HepG2 (cell line): ENCODE data around the gene PPP4R2. TPM values are rescaled to one million over a fixed set of nuclear protein-coding genes. Genes with fewer than 3 reads are reported as not detected.

Source experiments
- AHR ChIP-seq: IDR thresholded peaks from 2 replicates; pipeline ENCODE4 v1.6.1; 2018; ENCODE audit warnings: missing genetic modification reagents, missing compliant biosample characterization
- ARID5B ChIP-seq: IDR thresholded peaks from 2 replicates; pipeline ENCODE4 v1.4.0; 2020; ENCODE audit warnings: mild to moderate bottlenecking, missing genetic modification reagents
- ATM ChIP-seq: fragments of 450-650 bp; IDR thresholded peaks from 2 replicates; pipeline ENCODE4 v1.7.1; 2017; ENCODE audit warnings: mild to moderate bottlenecking, borderline replicate concordance
- BATF2 ChIP-seq: sonication (generic); formaldehyde crosslinking; IDR thresholded peaks from 2 replicates; pipeline ENCODE4 v1.8.0; 2022; ENCODE audit warnings: mild to moderate bottlenecking, missing genetic modification reagents, moderate library complexity
- BRD4 ChIP-seq: sonication (generic); formaldehyde crosslinking; IDR thresholded peaks from 2 replicates; pipeline ENCODE4 v1.4.0; 2020; ENCODE audit warnings: missing genetic modification reagents
- EP300 ChIP-seq, 3 experiments: sonication (generic) in 1 of 3; formaldehyde crosslinking in 1 of 3; IDR thresholded peaks; 2 replicates each; pipeline versions ENCODE4 v1.5.1 to v1.6.1; 2011 to 2020; ENCODE audit warnings: low read depth in 2 of 3, low read length in 2 of 3, borderline replicate concordance in 1 of 3, improper control_type of control experiment in 1 of 3, mild to moderate bottlenecking in 1 of 3, missing genetic modification reagents in 1 of 3, moderate library complexity in 1 of 3
- GABPB1 ChIP-seq: IDR thresholded peaks from 2 replicates; pipeline ENCODE4 v1.6.1; 2016; ENCODE audit warnings: mild to moderate bottlenecking, missing genetic modification reagents, moderate library complexity, missing compliant biosample characterization
- GPN1 ChIP-seq: sonication (generic); formaldehyde crosslinking; IDR thresholded peaks from 2 replicates; pipeline ENCODE4 v1.5.1; 2020; ENCODE audit warnings: missing genetic modification reagents, borderline replicate concordance
- KAT7 ChIP-seq: IDR thresholded peaks from 2 replicates; pipeline ENCODE4 v1.6.1; 2018; ENCODE audit warnings: borderline replicate concordance, missing compliant biosample characterization
- NFYB ChIP-seq: sonication (generic); formaldehyde crosslinking; IDR thresholded peaks from 2 replicates; pipeline ENCODE4 v1.4.0; 2020; ENCODE audit warnings: missing genetic modification reagents
- RELA ChIP-seq: sonication (generic); formaldehyde crosslinking; IDR thresholded peaks from 2 replicates; pipeline ENCODE4 v1.4.0; 2020; ENCODE audit warnings: missing genetic modification reagents
- SETDB1 ChIP-seq: sonication (generic); formaldehyde crosslinking; IDR thresholded peaks from 2 replicates; pipeline ENCODE4 v1.5.1; 2020; ENCODE audit warnings: missing genetic modification reagents, mild to moderate bottlenecking, borderline replicate concordance
- SIX4 ChIP-seq: sonication (generic); formaldehyde crosslinking; IDR thresholded peaks from 2 replicates; pipeline ENCODE4 v1.4.0; 2020; ENCODE audit warnings: missing genetic modification reagents
- SMAD9 ChIP-seq: sonication (generic); formaldehyde crosslinking; IDR thresholded peaks from 2 replicates; pipeline ENCODE4 v1.5.1; 2020; ENCODE audit warnings: mild to moderate bottlenecking, missing genetic modification reagents
- SMC3 ChIP-seq: IDR thresholded peaks from 2 replicates; pipeline ENCODE4 v1.6.1; 2011; ENCODE audit warnings: low read length, improper control_type of control experiment
- SOX6 ChIP-seq, 2 experiments: fragments of 450-650 bp in 1 of 2; sonication (generic) in 1 of 2; formaldehyde crosslinking in 1 of 2; IDR thresholded peaks; 2 replicates each; pipeline versions ENCODE4 v1.4.0 to v1.6.1; 2017 to 2020; ENCODE audit warnings: antibody characterized with exemption in 1 of 2, mild to moderate bottlenecking in 1 of 2, missing genetic modification reagents in 1 of 2
- XBP1 ChIP-seq: sonication (generic); formaldehyde crosslinking; IDR thresholded peaks from 2 replicates; pipeline ENCODE4 v1.5.0; 2020; ENCODE audit warnings: missing genetic modification reagents
- ZKSCAN5 ChIP-seq: sonication (generic); formaldehyde crosslinking; IDR thresholded peaks from 2 replicates; pipeline ENCODE4 v1.5.1; 2020; ENCODE audit warnings: mild to moderate bottlenecking, missing genetic modification reagents
- ZMYM4 ChIP-seq: sonication (generic); formaldehyde crosslinking; IDR thresholded peaks from 2 replicates; pipeline ENCODE4 v1.8.1; 2023; ENCODE audit warnings: mild to moderate bottlenecking, missing genetic modification reagents
- ZNF326 ChIP-seq: sonication (generic); formaldehyde crosslinking; IDR thresholded peaks from 2 replicates; pipeline ENCODE4 v1.4.0; 2020; ENCODE audit warnings: missing genetic modification reagents, borderline replicate concordance
- ZNF615 ChIP-seq: sonication (generic); formaldehyde crosslinking; IDR thresholded peaks from 2 replicates; pipeline ENCODE4 v1.5.0; 2020; ENCODE audit warnings: mild to moderate bottlenecking, missing genetic modification reagents, borderline replicate concordance
- ZNF674 ChIP-seq: sonication (generic); formaldehyde crosslinking; IDR thresholded peaks from 2 replicates; pipeline ENCODE4 v1.5.0; 2020; ENCODE audit warnings: low read depth, mild to moderate bottlenecking, missing genetic modification reagents
- polyA plus RNA-seq, 8 experiments: library from polyadenylated mRNA; depleted of rRNA in 3 of 8; stranded (reverse) in 7 of 8; unstranded in 1 of 8; fragments of >200 nt; fragmentation: Illumina TruSeq in 4 of 8; extraction: Trizol in 4 of 8; gene quantifications; 2 replicates each; pipeline versions ENCODE4 v1.2.1 to v1.2.3, GENCODE V29; 2011 to 2016; ENCODE audit warnings: low read depth in 4 of 8, missing spikeins in 1 of 8, mixed read lengths in 1 of 8; ENCODE audit not compliant: insufficient read depth in 1 of 8
- total RNA-seq, 5 experiments: library from RNA; depleted of rRNA; stranded (reverse); fragments of >200 nt; fragmentation: Illumina TruSeq; extraction: Trizol; gene quantifications; 2 replicates each; pipeline ENCODE4 v1.2.3, GENCODE V29; 2016; ENCODE audit warnings: low read depth in 1 of 5
- TF ChIP-seq, protein P1 (sequence below): sonication (generic); formaldehyde crosslinking; IDR thresholded peaks from 2 replicates; pipeline ENCODE4 v1.4.0; 2020; ENCODE audit warnings: low read depth, mild to moderate bottlenecking, missing genetic modification reagents
- TF ChIP-seq, protein P2 (sequence below): sonication (generic); formaldehyde crosslinking; conservative IDR thresholded peaks from 2 replicates; pipeline ENCODE4 v1.8.1; 2023; ENCODE audit warnings: missing genetic modification reagents

PPP4R2 gene
- total and polyA plus RNA-seq, 2 of the 13 experiments (the other 11 are each of a cell fraction or from before 2014, with no cell fraction given), result 22.3 to 161 TPM

DNA sequence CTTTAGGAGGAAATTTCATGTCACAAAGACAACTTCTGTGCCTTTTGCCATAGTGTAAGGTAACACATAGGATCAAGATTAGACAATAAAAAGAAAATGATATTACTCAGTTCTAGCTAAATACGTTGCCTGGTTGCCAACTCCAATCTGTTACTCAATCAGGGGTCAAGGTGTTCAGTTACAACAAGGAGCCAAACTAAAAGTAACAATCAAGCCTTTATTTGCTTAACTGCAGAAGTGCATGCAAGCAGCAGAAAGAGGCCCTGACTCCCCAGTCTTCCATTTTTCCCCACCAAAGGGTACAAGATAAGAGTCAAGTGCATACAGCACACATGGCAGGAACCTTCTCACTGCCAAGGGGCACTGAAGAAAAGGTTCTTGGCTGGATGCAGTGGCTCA lies 28.3 kb upstream of the PPP4R2 start (continued):
- TF ChIP-seq, protein P1, sequence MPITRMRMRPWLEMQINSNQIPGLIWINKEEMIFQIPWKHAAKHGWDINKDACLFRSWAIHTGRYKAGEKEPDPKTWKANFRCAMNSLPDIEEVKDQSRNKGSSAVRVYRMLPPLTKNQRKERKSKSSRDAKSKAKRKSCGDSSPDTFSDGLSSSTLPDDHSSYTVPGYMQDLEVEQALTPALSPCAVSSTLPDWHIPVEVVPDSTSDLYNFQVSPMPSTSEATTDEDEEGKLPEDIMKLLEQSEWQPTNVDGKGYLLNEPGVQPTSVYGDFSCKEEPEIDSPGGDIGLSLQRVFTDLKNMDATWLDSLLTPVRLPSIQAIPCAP, result no peak
- peak; percentile 55 for TF ChIP-seq ARID5B (CRISPR knock-in tag)
- TF ChIP-seq ZNF326 (CRISPR knock-in tag), result no peak
- TF ChIP-seq ATM, result no peak
- TF ChIP-seq NFYB, result no peak
- TF ChIP-seq SMC3, result no peak
- TF ChIP-seq, protein P2, sequence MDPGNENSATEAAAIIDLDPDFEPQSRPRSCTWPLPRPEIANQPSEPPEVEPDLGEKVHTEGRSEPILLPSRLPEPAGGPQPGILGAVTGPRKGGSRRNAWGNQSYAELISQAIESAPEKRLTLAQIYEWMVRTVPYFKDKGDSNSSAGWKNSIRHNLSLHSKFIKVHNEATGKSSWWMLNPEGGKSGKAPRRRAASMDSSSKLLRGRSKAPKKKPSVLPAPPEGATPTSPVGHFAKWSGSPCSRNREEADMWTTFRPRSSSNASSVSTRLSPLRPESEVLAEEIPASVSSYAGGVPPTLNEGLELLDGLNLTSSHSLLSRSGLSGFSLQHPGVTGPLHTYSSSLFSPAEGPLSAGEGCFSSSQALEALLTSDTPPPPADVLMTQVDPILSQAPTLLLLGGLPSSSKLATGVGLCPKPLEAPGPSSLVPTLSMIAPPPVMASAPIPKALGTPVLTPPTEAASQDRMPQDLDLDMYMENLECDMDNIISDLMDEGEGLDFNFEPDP (CRISPR knock-in tag), result no peak
- no peak for TF ChIP-seq BATF2 (CRISPR knock-in tag)
- TF ChIP-seq ZNF674 (CRISPR knock-in tag), result no peak
- no peak for TF ChIP-seq XBP1
- 0 out of 2 replicates have a peak, but pooled peaks have one; percentile 56 for TF ChIP-seq SIX4 (CRISPR knock-in tag)
- TF ChIP-seq KAT7 (CRISPR knock-in tag), result no peak
- no peak for TF ChIP-seq SMAD9 (CRISPR knock-in tag)
- TF ChIP-seq SETDB1 (CRISPR knock-in tag), result no peak
- no peak for TF ChIP-seq SOX6 (IDR thresholded peaks at IDR 0.05)
- peak; percentile 40; the same call in 1 of the 2 replicates for TF ChIP-seq SOX6 (CRISPR knock-in tag; IDR thresholded peaks at IDR 0.05)
- TF ChIP-seq ZMYM4 (CRISPR knock-in tag), result 0 out of 2 replicates have a peak, but pooled peaks have one; percentile 30
- peak in 1 of 2 experiments; percentile 60; a peak in 1 of 4 replicates for TF ChIP-seq EP300 (IDR thresholded peaks at IDR 0.05; ENCODE audit: low read depth in 2 of 2, low read length in 2 of 2)
- no peak for TF ChIP-seq EP300 (CRISPR knock-in tag; IDR thresholded peaks at IDR 0.05; ENCODE audit: borderline replicate concordance)
- TF ChIP-seq RELA (CRISPR knock-in tag), result no peak
- no peak for TF ChIP-seq ZNF615 (CRISPR knock-in tag)
- no peak for TF ChIP-seq ZKSCAN5
- TF ChIP-seq GABPB1, result no peak
- no peak for TF ChIP-seq BRD4 (CRISPR knock-in tag)
- no peak for TF ChIP-seq GPN1 (CRISPR knock-in tag)
- TF ChIP-seq AHR, result no peak
